LNCAP (cell line): ENCODE results near the gene KCNQ5.

Experiments
- TF ChIP-seq, protein P1 (sequence below): fragments of 450-650 bp; IDR thresholded peaks from 2 replicates; pipeline ENCODE4 v1.5.1; 2017; ENCODE audit warnings: mild to moderate bottlenecking

Gene KCNQ5

DNA sequence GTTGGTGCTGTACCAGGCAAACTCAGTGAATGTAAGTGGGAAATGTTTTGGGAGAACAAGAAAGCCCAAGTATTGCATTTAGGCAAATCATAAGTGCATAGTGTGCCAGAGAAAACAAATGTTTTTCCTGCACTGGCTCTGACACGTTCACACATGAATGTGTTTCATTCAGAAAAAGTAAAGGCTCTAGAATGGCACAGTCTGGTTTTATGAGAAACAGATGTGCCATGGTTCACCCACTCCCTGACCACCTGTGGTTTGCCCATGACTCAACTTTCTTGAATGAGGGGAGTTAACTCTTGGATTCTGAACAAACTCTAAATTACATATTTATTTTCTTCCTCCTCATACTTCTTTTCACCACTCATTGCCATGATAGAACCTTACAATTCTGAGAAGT lies 126.9 kb downstream of the KCNQ5 start:
- TF ChIP-seq, protein P1, sequence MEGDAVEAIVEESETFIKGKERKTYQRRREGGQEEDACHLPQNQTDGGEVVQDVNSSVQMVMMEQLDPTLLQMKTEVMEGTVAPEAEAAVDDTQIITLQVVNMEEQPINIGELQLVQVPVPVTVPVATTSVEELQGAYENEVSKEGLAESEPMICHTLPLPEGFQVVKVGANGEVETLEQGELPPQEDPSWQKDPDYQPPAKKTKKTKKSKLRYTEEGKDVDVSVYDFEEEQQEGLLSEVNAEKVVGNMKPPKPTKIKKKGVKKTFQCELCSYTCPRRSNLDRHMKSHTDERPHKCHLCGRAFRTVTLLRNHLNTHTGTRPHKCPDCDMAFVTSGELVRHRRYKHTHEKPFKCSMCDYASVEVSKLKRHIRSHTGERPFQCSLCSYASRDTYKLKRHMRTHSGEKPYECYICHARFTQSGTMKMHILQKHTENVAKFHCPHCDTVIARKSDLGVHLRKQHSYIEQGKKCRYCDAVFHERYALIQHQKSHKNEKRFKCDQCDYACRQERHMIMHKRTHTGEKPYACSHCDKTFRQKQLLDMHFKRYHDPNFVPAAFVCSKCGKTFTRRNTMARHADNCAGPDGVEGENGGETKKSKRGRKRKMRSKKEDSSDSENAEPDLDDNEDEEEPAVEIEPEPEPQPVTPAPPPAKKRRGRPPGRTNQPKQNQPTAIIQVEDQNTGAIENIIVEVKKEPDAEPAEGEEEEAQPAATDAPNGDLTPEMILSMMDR = no peak

DNA sequence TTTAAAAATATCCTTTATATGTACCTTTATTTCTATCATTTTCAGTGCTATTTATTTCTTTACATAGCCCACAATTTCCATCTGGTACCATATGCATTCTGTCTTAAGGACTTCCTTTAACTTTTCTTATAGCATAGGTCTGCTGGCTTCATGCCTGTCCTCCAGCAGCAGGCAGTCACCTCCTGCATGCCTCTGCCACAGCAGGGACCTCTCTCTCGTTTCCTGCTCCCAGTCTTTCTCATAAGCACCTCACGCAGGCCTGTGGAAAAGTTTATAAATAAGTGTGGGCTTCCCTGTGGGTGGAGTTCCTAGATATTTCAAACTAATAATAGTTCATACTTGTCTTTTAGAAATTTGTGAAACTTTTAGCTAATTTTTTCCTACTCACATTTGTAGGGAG lies 133.9 kb downstream of the KCNQ5 start:
- TF ChIP-seq, protein P1 = no peak

DNA sequence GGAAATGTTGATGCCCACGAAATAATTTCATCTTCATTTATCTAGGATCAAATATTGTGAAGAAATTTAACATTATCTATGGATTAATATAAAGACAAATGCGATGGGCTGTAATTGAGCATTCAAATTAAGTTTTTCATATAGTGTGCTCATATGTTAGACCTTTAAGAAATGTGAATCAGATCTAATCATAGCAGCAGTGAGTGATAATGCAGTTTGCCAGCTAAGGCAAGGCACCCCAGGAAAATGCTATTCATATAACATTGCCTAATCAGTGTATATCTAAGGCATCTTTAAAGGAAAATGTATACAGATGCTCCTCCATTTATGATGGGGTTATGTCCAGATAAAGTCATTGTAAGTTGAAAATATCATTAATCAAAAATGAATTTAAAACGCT lies 135.2 kb downstream of the KCNQ5 start:
- TF ChIP-seq, protein P1 = no peak

DNA sequence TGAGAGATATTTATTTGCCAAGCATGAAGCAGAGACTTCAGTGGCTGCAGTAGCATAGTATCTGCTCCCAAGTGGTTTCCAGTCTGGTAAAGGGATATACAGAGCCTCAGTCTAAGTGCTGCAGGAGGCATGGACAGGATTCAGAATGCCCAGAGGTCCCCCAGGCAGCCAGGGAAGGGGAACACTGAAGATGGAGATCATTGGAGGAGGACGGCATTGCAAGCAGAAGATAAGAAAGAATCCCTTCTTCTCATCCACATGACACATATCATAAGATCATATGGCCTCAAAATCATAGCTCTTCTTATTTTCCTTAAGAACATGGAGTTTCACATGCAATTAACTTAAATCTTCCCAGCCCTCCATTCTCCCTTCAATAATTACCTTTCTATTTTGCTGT lies 136.1 kb downstream of the KCNQ5 start:
- TF ChIP-seq, protein P1 = no peak

DNA sequence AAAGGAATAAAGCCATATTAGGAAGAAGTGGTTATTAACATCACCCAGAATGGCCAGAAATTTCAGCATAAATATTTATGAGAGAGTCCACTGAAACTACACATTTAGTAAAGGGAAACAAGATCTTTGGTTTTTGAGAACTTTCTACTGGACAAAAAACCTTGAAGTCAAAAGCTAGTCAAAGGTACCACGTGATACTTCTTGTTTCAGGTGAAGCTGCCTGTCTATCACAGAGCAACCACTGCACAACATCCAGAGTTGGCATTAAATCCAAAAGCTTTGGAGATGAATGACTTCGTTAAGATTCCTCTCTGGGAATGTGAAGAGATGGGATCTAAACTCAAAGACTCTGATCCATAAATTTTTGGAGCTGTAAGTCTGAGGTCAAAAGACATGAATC lies 137.0 kb downstream of the KCNQ5 start:
- TF ChIP-seq, protein P1 = no peak

DNA sequence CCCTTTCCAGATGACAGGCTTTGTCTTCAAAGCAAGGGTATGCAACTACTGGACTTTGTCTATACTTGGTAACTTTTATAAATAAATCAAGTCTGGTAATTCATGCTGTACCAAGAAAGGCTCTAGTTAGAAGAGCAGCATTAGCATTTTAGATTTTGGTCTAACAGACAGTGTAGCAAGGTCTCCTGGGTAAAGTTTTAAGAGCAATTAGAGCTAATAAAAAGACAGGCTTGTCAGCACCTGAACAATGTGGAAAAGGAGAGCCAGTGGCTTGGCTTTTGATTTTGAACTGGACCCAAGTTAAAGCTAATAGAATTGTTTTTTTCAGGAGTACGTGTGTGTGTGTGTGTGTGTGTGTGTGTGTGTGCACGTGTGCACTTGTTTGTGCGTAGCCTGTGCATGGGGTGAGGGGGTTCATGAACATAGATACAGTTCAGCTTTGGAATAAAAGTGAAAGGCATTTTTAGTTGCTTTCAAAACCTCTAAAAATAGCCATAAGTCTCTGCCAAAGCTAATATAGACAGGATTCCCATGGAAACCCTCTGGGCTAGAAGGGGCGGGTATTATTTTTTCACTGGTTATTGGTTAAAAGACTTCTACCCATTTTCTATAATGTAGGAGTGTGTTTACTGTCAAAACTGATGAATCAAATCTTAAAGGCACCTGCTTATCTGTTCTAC lies 138.4 kb downstream of the KCNQ5 start:
- TF ChIP-seq, protein P1 = no peak

DNA sequence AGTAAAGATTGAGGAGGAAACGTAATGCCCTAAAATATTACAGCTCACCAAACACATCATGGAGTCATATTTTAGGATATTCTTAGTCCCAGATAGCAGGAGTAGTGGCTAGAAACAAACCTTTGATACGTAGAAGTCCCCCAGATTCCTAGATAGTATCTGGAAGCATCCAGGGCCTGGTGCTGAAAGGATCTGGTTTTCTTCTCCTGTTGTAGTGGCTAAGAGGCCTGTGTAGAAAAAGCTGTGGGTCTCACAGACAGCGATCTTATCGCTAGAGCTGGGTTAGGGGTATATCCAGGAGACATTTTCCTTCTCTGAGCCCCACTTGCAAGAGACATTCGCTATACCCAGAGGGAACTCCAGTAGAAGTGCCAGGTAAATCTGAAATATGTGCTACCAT lies 139.9 kb downstream of the KCNQ5 start:
- TF ChIP-seq, protein P1 = no peak
